NCI-H1417 (cell line): ENCODE measurements around the gene SCTR.

ENCODE experiments used
- DNase-seq, 3 experiments: peaks; one replicate each; lab custom pipeline; 2025; lab: John Stamatoyannopoulos, UW

Gene SCTR

DNA sequence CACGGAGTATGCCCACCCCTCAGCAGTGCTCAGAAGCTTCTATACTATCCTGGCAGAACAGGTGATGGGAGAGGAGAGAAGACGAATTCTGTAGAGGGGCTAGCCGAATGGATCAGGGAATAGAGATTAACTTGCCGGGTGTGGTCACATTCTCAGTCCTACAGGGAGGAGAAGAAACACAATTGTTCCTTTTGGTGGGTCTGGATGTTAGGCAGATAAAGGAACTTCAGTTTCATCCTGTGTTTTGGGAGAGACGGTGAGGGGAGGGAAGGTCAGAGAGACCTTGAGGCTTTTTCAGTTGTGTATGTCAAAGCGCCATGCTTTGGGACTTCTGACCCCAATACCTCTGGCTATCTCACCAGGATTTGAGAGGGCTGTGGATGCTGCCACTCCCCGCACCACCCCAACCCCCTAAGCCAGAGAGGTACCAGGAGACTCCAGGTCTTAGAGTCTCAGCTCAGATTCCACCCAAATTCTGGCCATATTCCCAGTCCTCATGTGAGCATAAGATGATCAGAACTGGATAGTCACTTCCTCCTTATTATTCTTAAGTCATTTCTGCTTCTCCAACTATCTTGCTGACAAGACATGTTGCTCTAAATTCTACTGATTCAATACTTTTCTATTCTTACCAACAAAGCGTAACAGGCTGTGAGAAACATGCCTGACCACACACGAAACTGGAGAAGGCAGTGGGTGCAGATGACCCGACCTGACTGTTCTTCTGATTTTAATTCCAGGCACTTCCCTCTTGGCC, 94.9 kb downstream of the SCTR start:
- DNase-seq, result no peak

DNA sequence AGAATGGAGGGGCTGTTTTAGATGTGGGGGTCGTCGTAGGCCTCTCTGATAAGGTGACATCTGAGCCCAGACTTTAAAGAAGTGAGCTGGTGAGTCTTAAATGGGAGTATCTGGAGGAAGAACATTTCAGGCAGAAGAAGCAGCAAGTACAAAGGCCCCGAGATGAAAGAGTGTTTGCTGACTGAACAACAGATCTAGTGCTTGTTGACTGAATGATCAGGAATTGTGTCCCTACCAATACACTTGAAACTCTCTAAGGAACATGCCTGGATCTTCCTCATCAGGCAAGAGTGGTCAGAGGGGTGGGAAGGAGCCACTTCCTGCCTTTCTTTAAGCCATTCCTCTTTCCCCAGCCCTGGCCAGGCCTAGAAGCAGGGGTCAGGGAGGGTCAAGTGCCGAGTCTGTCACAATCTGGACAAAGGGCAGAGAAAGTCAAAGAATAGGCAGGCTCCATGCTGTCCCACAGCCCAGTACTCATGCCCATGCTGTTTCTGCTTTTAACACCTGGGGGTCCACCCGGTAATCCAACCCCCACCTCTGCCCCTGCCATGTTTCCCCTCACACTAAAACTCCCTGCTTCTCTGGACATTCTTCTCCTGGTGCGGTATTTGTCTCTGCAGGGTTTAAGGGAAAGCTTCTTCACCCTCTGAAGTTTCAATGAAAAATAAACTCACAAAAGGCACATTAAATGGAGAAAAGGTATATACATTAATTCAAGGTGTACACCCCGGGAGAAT, 95.6 kb downstream of the SCTR start:
- DNase-seq, result no peak

DNA sequence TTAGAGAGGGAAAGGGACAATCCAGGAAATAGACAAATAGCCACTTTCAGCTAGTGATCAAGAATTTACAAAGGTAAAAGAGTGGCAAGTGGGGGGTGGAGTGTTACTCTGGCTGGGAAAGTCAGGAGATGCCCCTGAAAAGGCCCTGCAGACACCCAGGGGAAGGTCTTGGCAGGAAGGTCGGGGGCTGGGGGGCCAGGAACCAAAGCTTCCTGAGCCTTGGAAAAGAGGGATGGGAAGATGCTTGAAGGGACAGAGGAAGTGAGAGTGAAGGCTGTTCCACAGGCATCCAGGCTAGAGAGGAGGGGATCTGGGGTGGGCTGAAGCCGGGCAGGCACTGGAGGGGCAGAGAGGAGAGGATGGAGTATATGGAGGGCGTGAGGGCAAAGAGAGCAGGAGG, 96.5 kb downstream of the SCTR start:
- no peak for DNase-seq

DNA sequence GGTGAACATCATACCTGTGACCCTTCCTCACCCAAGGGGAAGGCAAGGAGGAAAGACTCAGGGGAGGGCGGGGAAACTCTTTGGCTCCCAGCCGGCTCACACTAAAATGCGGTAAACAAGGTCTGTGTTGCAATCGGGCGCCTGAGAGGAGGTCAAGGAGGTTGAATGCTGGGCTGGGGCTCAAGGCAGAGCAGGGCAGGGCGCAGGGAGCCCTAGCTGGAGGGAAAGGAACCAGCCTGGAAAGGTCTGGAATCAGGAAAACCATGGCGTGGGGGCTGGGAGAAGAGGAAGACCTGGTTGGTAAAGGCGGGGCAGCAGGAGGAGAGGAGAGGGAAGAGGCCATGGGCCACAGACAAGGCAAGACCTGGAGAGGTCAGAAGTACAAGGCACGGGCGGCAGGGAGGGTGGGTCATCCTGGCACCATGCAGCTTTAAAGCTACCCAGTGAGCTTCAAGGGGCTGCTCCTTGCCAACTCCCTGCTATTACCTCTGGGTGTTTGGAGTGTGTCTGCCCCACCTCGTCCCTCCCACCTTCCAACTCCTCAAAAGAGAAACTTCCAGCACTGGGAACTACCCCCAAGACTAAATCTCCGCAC, 97.4 kb downstream of the SCTR start:
- DNase-seq, result no peak

DNA sequence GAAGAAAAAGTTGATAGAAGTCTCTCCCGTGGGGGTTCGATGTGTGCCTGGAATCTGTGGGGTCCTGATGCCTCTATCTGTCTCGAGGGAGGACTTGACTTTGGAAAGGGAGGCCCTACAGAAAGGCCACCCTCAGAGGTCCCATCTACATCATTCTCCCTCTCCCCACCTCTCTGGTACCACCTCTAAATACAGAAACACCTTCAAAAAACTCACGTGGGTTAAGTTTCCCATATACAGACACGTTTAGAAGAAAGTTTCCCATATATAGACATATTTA, 97.9 kb downstream of the SCTR start:
- DNase-seq, result no peak

DNA sequence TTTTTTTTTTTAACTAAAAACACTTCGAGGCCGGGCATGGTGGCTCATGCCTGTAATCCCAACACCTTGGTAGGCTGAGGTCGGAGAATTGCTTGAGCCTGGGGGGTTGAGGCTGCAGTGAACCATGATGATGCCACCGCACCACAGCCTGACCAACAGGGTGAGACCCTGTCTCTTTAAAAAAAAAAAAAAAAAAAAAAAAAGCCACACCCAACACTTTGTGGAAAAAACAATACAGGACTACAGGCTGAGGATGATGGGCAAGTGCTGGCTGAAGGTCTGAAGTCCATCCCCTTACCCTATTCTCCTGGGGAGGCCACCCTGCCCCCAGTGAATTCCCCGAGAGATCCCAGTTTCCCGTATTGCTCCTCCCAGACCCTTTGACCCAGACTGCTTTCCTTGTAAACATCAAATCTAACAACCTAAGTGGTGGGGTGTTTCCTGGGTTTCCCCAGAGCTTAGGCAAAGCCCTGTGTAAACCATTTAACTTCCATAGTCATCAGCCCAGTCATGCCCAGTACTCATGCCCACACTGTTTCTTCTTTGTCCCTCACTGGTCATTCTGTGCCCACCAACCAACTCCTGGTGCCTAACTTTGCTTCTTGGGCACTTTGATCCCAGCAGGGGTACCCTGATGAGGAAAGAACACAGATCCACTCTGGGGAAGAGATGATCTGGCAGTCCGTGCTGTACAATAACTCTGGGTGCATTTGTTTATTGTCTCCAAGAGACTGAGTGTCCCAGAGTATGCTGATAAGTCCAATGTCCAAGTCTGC, 98.5 kb downstream of the SCTR start:
- DNase-seq, result no peak

DNA sequence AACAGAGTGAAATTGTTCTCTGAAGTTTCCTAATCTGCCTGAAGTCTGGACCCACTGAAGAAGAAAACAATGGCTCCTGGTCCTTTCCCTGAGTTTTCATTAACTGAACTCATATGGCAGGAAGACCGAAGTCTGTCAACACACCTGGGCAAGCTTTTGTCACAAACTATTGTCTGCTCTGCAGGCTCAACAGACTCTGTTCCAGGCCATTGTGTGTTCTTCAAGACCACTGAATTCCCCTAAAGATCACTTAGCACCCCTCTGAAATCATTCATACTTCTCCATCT, 99.2 kb downstream of the SCTR start:
- no peak for DNase-seq

DNA sequence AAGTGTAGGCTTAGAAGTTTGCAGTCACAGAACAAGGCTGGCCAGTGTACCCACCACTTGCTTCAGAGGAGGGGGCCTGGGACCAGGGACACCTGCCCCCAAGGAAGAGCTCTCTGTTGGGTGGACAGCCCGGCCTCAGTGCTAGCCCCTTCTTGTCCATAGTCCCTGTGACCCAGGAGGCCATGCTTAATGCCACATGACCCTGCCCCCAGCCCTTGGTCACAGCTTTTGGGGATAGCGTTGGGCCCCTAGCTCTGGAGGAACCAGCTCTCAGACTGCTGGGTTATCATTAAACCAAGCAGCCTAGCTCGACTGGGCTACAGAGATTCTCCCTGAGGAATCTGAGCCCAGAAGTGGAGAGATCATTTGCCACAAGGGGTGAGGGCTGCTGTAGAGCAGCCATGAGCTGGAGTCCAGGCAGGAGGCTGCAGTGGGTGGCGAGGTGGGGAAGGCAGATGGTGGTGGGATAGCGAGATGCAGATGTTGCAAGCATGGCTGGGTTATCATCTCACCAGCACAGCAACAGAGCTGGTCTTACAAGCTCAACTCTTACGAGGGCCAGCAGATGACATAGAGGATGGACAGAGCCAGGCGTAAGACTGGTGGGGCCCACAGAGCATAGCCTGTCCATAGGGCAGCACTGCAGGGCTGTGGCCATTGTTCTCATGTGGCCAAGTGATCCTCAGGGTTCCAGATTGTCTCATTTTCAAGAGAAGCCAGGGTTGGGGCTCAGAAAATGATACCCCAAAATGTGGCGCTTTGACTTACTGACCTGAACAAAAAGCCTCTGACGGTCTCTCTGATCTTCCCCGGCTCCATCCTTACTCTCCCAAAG, 99.8 kb downstream of the SCTR start:
- no peak for DNase-seq

DNA sequence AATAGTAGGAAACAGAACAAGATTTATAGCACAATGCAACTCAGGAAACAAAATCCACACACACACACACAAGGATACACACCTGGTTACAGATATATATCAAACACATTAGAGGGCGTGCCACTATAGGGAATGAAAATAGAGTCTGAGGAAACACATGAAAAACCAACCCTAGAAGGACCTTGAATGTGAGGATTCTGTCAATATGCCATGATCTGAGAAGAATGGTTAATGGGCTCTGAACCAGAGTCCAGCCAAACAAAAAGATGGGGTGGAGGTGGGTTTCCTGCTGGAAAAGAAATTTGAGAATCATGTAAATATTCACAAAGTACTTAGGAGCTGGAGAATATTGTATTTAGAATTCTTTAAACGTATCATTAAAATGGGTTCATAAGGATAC, 100.5 kb downstream of the SCTR start:
- DNase-seq, result no peak

DNA sequence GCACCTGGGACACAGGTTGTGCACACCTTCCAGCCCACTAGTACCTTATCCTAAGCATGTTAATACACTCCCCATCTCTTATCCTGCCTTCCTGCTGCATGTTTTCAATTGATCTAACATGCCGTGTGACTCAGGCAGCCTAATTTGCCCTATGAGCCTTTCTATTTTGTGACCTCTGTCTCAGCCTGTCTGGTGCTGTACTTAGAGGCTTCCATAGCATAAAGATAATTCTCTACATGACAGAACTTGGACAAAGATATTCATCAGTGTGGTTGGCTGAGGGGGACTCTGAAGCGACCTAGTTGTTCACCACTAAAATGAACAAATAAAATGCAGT, 101.2 kb downstream of the SCTR start:
- no peak for DNase-seq

DNA sequence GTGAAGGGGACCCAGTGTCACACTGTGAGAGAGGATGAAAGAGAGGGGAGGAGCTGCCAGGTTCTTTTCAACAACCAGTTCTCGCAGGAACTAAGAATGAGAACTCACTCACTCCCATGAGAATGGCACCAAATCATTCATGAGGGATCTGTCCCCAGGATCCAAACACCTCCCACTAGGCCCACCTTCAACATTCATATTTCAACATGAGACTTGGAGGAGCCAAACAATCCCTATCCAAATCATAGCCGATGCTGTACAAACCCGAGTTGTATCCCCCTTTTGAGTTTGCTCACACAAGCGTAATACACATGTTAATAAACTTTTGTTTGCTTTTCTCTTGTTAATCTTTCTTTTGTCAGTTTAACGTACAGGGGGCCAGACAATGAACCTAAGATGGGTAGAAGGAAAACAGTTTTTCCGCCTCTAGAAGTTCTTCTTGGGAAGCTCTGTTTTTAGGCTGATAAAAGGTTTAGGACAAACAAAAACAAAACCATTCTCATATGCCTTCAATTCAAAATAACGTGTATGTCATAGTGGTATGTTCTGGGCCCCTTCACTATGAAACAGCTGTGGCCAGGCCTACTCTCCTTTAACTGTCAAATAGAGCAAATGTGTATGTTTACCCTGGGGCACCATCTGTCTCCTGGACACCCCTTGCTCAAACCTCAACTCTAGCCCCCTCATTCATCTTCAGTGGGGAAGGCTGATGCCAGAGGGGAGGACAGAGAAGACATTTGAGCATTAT, 101.7 kb downstream of the SCTR start:
- DNase-seq, result peak in 2 of 3 experiments; percentile 47 to 61

DNA sequence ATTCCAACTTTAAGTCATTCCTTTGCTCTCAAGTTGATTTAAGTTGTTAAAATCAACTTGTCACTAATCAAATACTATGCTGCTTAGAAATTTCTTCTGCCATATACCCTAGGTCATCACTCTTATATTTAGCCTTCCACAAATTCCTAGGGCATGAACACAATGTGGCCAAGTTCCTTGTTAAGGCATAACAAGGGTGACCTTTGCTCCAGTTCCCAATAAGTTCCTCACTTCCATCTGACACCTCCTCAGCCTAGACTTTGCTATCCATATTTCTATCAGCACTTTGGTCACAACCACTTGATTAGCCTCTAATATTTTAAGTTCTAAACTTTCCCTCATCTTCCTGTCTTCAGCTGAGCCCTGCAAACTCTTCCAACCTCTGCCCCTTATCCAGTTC, 102.5 kb downstream of the SCTR start:
- no peak for DNase-seq

DNA sequence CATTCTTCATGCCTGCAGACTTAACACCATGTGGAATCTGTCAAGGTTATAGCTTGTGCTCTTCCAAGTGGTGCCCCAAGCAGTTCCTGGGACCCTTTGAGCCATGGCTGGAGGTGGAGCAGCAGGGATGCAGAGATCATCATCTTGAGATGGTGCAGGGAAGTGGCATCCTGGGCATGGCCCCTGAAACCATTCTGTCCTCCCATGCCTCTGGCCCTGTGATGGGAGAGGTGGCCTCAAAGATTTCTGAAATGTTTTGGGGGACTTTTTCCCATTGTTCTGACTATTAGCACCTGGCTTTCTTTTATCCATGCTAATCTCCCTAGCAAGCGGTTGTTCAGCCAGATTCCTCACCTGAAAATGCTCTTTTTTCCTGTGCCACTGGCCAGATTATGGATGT, 103.0 kb downstream of the SCTR start:
- DNase-seq, result no peak

DNA sequence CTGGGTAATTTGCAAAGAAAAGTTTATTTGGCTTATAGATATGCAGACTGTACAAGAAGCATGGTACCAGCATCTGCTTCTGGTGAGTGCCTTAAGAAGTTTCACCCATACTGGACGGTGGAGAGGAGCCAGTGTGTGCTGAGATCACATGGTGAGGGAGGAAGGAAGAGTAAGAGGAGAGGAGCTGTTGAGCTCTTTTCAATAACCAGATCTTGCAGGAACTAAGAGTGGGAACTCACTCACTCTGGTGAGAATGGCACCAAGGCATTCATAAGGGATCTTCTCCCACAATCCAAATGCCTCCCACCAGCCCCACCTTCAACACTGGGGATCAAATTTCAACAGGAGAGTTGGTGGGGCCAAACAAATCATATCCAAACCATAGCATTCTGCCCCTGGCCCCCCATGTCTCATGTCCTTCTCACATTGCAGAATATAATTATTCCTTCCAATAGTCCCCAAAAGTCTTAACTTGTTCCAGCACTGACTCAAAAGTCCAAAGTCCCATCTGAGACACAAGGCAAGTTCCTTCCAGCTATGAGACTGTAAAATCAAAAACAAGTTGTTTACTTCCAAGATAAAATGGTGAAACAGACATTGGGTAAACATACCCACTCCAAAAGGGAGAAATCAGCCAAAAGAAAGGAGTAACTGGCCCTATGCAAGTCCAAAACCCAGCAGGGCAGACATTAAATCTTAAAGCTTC, 104.3 kb downstream of the SCTR start:
- no peak for DNase-seq

DNA sequence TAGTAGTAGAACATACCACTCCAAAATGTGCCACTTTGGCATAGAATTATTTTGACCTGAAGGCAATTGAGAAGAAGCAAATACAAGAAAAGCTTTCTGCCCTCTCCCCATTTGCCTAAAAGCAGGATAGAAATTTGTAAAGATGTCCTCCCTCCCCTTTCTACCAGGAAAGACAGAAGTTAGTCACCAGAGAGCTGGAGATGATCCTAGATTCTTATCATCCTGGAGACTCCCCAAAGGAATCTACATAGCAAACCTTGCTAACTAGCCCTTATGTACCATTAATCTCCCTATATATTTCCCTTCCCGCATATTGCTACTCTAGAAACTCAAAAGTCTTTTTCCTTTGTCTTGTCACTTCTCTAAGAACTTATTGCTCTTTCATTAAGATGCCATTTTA, 105.2 kb downstream of the SCTR start:
- DNase-seq, result no peak

DNA sequence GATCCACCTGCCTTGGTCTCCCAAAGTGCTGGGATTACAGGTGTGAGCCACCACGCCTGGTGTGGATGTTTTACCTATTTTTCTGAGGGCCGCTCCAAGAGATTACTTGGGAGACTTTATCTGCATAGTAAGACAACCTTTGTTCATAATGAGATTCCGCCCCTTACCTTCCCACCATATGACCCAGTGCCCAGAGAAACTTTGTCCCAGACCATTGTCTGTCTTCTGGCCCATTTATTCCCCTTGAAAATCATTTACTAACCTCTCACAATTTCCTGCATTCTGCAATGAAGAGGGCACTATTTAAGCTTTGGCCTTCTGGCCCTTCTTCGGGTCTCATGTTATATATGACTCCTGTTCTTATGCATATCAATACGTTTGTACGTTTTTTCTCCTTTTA, 106.4 kb downstream of the SCTR start:
- DNase-seq, result no peak

DNA sequence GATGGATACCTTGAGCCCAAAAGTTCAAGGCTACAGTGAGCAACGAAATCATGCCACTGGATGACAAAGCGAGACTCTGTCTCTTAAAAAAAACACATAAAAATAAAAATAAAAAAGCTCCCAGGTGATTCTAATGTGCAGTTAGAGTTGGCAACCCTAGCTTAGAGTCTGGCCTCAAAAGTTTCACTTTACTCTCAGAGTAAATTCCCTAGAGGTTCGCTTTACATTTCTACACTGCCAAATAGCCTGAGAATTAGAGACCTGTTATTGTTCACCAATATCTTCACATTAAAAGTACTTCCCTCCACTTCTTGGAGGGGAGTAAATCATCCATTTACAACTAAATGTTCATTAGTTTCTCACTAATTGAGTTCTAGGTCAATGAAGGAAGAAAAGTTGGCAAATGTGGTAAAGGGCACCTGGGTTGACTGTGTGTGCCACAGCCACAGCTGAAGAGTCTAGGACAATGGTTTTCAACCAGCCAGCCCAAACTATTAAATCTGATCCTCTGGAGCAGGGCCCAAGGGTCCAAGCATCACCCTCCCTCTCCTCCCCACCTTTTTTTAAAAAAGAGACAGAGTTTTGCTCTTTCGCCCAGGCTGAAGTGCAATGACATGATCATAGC, 107.9 kb downstream of the SCTR start:
- DNase-seq, result no peak

DNA sequence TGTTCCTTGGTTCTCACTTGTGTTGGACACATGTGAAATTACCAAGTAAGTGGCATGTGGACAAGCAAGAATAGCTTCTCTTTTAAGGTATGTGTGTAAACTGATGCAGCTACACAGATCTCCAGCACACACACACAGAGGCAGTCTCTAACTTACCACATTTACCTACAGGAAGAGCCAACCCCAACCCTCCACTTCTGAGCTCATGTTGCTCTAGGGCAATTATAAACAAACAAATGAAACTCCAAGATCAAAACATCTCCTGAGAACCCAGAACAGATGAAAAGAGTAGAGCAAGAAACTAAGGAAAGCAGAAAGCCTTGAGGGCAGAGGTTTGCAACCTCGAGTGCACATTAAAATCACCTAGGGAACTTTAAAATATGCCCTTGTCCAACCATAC, 108.7 kb downstream of the SCTR start:
- DNase-seq, result no peak

DNA sequence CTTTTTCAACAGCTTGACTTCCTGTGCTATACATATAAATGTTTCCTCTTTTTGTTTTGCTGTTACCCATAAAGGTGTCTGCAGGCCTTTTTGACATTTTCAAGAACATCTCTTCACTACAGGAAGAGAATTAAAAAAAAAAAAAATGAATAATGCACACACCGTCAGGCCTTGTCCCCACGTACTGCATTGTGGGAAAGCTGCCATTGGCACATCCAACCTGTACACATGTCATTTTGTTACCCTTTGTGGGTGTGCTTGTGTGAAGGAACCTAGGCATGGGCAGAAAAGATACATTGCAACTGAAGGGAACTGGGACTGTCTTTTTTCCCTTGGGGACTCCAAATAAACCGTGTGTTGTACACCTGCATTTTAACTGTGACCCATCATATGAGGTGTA, 109.4 kb downstream of the SCTR start:
- DNase-seq, result no peak

DNA sequence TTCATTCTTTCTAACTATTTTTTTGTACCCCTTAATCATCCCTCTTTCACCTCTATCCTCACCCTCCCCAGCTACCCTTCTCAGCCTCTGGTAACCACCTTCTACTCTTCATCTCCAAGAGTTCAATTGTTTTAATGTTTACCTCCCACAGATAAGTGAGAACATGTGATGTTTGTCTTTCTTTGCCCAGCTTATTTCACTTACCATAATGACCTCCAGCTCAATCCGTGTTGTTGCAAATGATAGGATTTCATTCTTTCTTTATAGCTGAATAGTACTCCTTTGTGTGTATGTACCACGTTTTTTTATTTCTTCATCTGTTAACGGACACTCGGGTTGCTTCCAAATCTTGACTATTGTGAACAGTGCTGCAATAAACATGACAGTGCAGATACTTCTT, 114.8 kb downstream of the SCTR start:
- peak in 1 of 3 experiments; percentile 34 for DNase-seq
